GM19239 (cell line): ENCODE results near the gene HDAC10.

ENCODE experiments used
- DNase-seq: peaks from one replicate; pipeline ENCODE4 v3.0.0; 2011; ENCODE audit warnings: low spot score; ENCODE audit not compliant: insufficient read length
- FAIRE-seq: peaks from 2 replicates; lab custom pipeline; 2011; peaks lifted over from hg19 to GRCh38; lab: Jason Lieb, UNC

HDAC10 gene

GRCh38 chr22:50220603-50221409, 30.3 kb downstream of the HDAC10 start:
- FAIRE-seq (no peak), DNase-seq (no peak)

GRCh38 chr22:50219800-50220602, 31.1 kb downstream of the HDAC10 start:
- FAIRE-seq (no peak), DNase-seq (no peak)

- DNase-seq (no peak), FAIRE-seq (no peak)
Measured at GRCh38 chr22:50218996-50219727, 31.9 kb downstream of the HDAC10 start.

- no peak for DNase-seq
- no peak for FAIRE-seq
Measured at GRCh38 chr22:50218153-50218995, 32.7 kb downstream of the HDAC10 start.

GRCh38 chr22:50217543-50218152, 33.4 kb downstream of the HDAC10 start:
- no peak for DNase-seq
- no peak for FAIRE-seq

- FAIRE-seq (no peak), DNase-seq (no peak)
Measured at GRCh38 chr22:50216684-50217520, 34.2 kb downstream of the HDAC10 start.

GRCh38 chr22:50216055-50216683, 34.9 kb downstream of the HDAC10 start:
- no peak for DNase-seq
- no peak for FAIRE-seq

GRCh38 chr22:50215297-50216054, 35.6 kb downstream of the HDAC10 start:
- no peak for FAIRE-seq
- no peak for DNase-seq

- FAIRE-seq (no peak), DNase-seq (no peak)
Measured at GRCh38 chr22:50213263-50213662, 37.8 kb downstream of the HDAC10 start.

- DNase-seq, result no peak
- no peak for FAIRE-seq
Measured at GRCh38 chr22:50211147-50211546, 39.9 kb downstream of the HDAC10 start.

GRCh38 chr22:50210378-50211139, 40.5 kb downstream of the HDAC10 start:
- DNase-seq (no peak), FAIRE-seq (no peak)

- FAIRE-seq (peak; percentile 85), DNase-seq (peak; percentile 97)
Measured at GRCh38 chr22:50209893-50210292, 41.2 kb downstream of the HDAC10 start.

- no peak for DNase-seq
- no peak for FAIRE-seq
Measured at GRCh38 chr22:50208939-50209892, 41.8 kb downstream of the HDAC10 start.

- no peak for DNase-seq
- no peak for FAIRE-seq
Measured at GRCh38 chr22:50208430-50208938, 42.6 kb downstream of the HDAC10 start.

GRCh38 chr22:50207383-50208140, 43.5 kb downstream of the HDAC10 start:
- no peak for FAIRE-seq
- no peak for DNase-seq
